ENCODE measurements around the gene CNTFR.

The CNTFR gene

GRCh38 chr9:34506623-34507022 lies 82.9 kb downstream of the CNTFR start:
- no peak for ATAC-seq

GRCh38 chr9:34505370-34506120 lies 84.0 kb downstream of the CNTFR start:
- no peak for ATAC-seq

GRCh38 chr9:34503406-34503805 lies 86.1 kb downstream of the CNTFR start:
- ATAC-seq, result no peak

DNA sequence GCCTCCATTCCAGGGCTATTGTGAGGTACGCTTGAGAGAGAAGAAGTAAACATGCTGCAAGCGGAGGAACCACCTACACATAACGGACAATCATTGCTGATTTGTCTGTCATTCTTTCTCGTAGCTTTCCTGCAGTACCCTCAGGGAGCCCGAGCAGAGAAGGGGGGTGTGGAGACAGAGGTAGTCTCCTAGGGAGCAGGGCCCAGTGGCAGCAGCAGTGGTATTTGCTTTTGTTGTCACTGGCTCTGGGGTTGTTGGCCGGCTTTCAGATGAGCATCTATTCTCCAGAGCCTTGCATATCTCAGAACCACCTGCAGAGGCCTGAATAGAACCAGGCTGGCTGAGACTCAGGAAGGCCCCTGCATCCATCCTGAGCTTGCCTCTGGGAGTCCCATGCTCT lies 86.6 kb downstream of the CNTFR start:
- ATAC-seq, result no peak

DNA sequence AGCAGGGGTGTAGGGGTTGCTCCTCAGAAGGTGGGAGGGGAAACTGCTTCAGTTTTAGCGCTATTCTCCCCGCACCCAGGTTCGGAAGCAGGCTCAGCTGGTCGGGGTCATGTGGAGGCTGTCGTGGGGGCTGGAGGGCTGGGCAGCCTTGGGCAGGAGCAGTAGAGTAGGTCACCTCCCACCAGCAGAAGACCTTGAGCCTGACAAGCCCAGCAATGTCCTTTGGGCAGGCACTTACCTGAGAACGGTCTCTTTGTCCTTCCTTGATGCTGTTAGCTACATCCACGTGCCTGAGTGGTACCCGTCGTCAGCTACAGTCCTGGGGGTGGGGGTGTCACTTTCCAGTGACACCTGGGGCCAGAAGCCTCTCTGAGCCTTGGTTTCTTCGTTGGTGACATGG lies 87.1 kb downstream of the CNTFR start:
- ATAC-seq, result no peak

GRCh38 chr9:34501889-34502425 lies 87.6 kb downstream of the CNTFR start:
- no peak for ATAC-seq
